SKM-1 (cell line): ENCODE data around the gene SERPINF2.
"Not testable (repeated sequence)": the region's sequence is repeated elsewhere in the genome, so short reads cannot be mapped to it uniquely, and the experiment has no call there.

Experiments used
- DNase-seq: peaks from one replicate; lab custom pipeline; 2025; ENCODE audit not compliant: unreplicated experiment; lab: John Stamatoyannopoulos, UW

Gene SERPINF2

GRCh38 chr17:1786708-1787107 lies 44.0 kb downstream of the SERPINF2 start:
- DNase-seq = no peak

GRCh38 chr17:1787301-1787902 lies 44.7 kb downstream of the SERPINF2 start:
- DNase-seq = no peak

- DNase-seq = no peak
Observed at GRCh38 chr17:1789936-1790335, 47.3 kb downstream of the SERPINF2 start.

- DNase-seq = no peak
Observed at GRCh38 chr17:1792495-1793446, 50.1 kb downstream of the SERPINF2 start.

DNA sequence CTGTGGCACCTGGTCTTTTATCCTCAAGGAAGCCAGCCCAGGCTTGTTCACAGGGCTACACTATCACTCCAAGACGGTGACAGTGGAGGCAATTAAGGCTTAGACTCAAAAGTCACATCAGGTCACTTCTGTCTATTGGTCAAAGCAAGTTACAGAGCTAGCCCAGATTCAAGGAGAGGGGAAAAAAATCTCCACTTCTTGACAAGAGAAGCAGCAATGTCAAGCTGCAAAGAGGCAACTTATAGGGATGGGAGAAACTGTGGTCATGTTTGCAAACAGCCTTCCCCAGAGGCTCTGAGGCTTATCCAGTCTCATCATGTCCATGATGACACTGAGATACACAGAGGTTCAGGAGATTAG lies 50.8 kb downstream of the SERPINF2 start:
- no peak for DNase-seq

- no peak for DNase-seq
Observed at GRCh38 chr17:1796800-1797199, 54.1 kb downstream of the SERPINF2 start.

DNA sequence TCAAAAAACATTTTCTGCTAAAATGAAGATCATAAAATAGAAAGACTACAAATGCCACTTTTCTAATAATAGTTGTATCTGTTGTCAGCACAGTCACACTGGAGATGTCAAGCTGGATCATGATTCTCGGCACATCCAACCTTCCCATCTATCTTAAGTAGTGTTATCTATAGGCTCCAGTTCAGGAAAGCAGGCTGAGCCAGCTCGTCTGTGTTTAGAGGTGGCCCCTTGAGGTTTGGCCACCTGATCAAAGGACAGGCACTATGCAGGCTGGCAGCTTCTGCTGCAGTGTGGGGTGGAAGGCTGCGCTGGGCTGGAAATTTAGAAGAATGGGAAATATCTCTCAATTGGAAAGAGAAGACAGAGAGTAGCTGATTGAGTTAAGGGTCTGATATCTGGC lies 54.7 kb downstream of the SERPINF2 start:
- no peak for DNase-seq

DNA sequence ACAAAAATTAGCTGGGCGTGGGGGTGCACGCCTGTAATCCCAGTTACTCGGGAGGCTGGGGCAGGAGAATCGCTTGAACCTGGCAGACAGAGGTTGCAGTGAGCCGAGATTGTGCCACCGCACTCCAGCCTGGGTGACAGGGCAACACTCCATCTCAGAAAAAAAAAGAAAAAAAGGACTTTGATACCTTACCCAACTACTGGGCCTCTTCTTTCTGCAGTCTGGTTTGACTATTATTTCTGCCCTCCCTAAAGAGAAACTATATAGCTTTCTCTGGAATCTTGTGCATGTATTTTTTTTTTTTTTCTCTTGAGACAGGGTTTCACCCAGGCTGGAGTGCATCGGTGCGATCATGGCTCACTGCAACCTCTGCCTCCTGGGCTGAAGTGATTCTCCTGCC lies 55.2 kb downstream of the SERPINF2 start:
- DNase-seq = not testable (repeated sequence)

DNA sequence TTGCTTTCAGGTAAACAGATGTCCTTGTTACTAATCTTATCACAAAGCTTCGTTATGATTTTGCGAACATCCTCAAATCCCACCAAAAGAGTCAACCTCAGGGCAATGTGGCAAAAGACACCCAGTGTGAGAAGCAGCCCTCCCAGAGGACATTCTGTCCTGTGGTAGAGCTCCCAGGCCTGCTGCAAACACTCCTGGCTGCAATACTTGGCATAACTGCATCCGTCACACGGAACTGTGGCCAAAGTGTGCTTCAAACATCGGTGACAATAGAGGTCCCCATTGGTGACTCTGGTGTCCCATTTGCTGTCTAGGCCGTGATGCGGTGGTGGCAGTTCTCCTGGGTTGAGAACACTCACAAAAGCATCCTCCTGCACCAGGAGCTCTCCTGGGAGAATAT lies 57.6 kb downstream of the SERPINF2 start:
- no peak for DNase-seq

DNA sequence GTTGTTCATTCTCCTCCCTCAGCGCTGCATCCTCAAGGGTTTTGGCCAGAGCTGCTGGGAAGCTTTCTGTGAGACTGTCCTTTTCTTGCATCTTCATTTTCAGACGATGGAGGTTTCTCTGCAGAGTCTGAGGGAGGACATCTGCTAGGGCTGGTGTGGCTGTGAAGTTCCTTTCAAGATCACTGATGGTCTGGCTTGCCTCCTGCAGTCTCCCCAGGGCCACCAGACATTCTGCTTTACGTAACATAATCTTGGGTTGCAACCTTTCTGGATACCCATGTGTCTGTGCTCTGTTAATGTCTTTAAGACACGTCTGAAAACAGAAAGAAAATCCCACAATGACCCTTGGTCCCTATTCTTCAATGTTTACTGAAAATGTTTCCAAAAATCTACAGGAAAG lies 58.0 kb downstream of the SERPINF2 start:
- DNase-seq = no peak

DNA sequence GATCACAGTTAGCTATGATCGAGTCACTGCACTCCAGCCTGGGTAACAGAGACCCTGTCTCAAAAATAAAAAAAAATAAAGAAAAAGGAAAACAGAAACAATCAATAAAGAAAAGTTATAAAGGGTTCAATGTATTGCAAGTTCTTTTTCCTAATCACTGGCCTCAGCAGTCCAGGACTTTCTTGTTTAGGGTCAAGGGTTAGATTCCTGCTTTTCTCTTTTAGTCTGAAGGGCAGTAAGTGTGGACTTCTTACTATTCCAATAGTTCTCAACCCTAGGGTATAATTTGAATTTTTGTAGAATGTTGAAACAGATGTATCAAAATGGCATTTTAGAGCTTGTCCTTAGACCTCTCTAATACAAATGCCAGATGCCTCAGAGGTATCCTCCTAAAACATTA lies 59.8 kb downstream of the SERPINF2 start:
- no peak for DNase-seq

- DNase-seq = no peak
Observed at GRCh38 chr17:1803280-1803679, 60.6 kb downstream of the SERPINF2 start.
